ENCODE results near the gene NTM. TPM values are rescaled to one million over a fixed set of nuclear protein-coding genes. Genes with fewer than 3 reads are reported as not detected.

NTM gene
- total RNA-seq, 1 experiment from 2014 or later: 9.9 TPM

DNA sequence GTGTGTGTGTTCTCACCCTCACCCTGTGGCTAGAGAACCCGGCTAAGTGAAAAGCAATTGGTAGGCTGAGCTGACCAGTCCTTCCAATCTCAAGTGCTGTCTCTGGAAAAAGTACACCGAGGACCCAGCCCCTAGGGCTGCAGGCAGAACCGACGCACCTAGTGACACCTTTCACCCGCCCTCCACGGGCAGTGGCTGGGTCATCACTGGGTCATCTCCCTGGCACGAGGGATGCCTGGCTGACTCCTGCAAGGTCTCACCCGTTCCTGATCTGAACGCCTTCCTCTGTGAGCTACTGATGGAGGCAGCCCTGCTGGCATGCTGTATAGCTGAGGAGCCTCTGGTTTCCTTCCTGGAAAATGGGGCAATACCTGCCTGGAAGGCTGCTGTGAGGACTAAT lies 311.5 kb downstream of the NTM start:
- no peak overlapping the region for H3T11ph ChIP-seq (ENCODE audit: low read length)

More for the DNA sequence above, 311.5 kb downstream of the NTM start:
- Histone ChIP-seq H2BK12ac (ENCODE audit: insufficient read length, low read depth, low read length) (no peak overlapping the region), H4K20me1 (ENCODE audit: control insufficient read depth, insufficient read depth, insufficient read length) (no peaks in the 10 kb centered on the region), H3K4ac (ENCODE audit: low read depth, low read length) (no peak overlapping the region), H4K5ac (ENCODE audit: insufficient read length, low read depth, low read length) (no peak overlapping the region), H3K79me1 (ENCODE audit: insufficient read depth, low read depth, low read length, poor library complexity, severe bottlenecking) (no peaks in the 10 kb centered on the region), H3K79me2 (ENCODE audit: insufficient read depth, low read length) (no peaks in the 10 kb centered on the region), H3K9me3 (ENCODE audit: control insufficient read depth, low read depth, low read length) (no peaks in the 10 kb centered on the region), H4K91ac (ENCODE audit: insufficient read length, low read depth, low read length) (no peak overlapping the region), H2BK15ac (ENCODE audit: low read depth, low read length) (no peak overlapping the region), H4K8ac (replicated peaks; ENCODE audit: insufficient read length, low read depth, low read length) (no peak overlapping the region), H2BK5ac (ENCODE audit: insufficient read length, low read length) (no peak overlapping the region), H3K23ac (ENCODE audit: insufficient read length, low read depth, low read length) (no peak overlapping the region), H2BK20ac (ENCODE audit: low read depth, low read length, poor library complexity, severe bottlenecking) (no peak overlapping the region), H3K4me2 (ENCODE audit: insufficient read depth, insufficient read length, low read length) (no peak overlapping the region), H3K14ac (ENCODE audit: insufficient read depth, low read length) (no peak overlapping the region), H2BK120ac (ENCODE audit: low read depth, low read length, poor library complexity, severe bottlenecking) (no peak overlapping the region), H2AK5ac (ENCODE audit: insufficient read length, low read length) (no peak overlapping the region), H3K18ac (ENCODE audit: insufficient read length, low read depth, low read length) (no peak overlapping the region), H2AFZ (ENCODE audit: low read length) (no peak overlapping the region), H3K56ac (ENCODE audit: insufficient read length, low read depth, low read length) (no peak overlapping the region), H3K27me3 (ENCODE audit: insufficient read depth, low read length) (no peaks in the 10 kb centered on the region), H3K4me1 (ENCODE audit: insufficient read depth, low read length) (peaks cover 4% of the 10 kb centered on the region; the same call in 1 of the 2 replicates), H3K9ac (ENCODE audit: extremely low read depth, insufficient read length, low read length) (no peak overlapping the region), H3K23me2 (ENCODE audit: insufficient read length, low read depth, low read length, poor library complexity, severe bottlenecking) (no peaks in the 10 kb centered on the region), H3K27ac (ENCODE audit: insufficient read length, low read depth, low read length) (no peak overlapping the region)
- Mint-ChIP-seq H3K36me3 (ENCODE audit: insufficient read depth in 1 of 3, low read depth in 3 of 3) (no peaks in the 10 kb centered on the region), H3K4me3 (no peak overlapping the region), H3K27ac (no peak overlapping the region), H3K4me1 (peaks cover 24 to 27% of the 10 kb centered on the region in 2 experiments), H3K9me3 (no peaks in the 10 kb centered on the region), H3K27me3 (ENCODE audit: low read depth) (peaks cover 8% of the 10 kb centered on the region)
- no peak for DNase-seq
- WGBS (ENCODE audit: extremely low coverage, insufficient read length, low lambda C conversion rate): no CpG with 5 or more reads among the region's 9 CpGs
- TF ChIP-seq CTCF (conservative IDR thresholded peaks at IDR 0.05): no peak
